CD4-positive, alpha-beta T cell treated with Interleukin-15 for 4 hours (primary cell): ENCODE results near the gene PSME2.
A peak's percentile ranks its signal among the peaks of the same experiment; 100 is the strongest.

Source experiments
- DNase-seq: peaks from one replicate; pipeline ENCODE4 v3.0.0-alpha.2; 2020; ENCODE audit warnings: low spot score

The PSME2 gene

DNA sequence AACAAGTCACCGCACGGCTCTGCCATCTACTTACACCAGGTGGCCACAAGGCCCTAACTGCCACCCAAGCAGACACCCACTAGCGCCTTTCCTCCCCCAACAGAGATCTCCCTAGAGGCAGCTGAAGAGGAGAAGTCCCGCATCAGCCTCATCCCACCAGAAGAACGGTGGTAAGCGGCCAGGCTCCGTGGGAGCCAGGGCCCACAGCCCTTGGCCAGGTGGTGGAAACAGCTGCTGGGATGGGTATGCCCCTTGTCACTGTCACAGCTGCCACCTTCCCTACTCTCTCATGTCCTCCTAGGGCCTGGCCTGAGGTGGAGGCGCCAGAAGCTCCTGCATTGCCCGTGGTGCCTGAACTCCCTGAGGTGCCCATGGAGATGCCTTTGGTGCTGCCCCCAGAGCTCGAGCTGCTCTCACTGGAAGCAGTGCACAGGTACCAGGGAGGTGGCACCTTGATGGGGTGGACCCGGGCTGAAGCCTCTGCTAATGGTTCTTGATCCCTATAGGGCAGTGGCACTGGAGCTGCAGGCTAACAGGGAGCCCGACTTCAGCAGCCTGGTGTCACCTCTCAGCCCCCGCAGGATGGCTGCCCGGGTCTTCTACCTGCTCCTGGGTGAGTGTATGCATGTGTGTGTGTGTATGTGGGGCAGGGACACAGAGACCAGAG lies 33.0 kb upstream of the PSME2 start:
- no peak for DNase-seq

GRCh38 chr14:24178399-24179178 lies 32.2 kb upstream of the PSME2 start:
- DNase-seq = no peak

- no peak for DNase-seq
These were observed 31.5 kb upstream of the PSME2 start for GRCh38 chr14:24177891-24178290.

- DNase-seq = no peak
These were observed 30.8 kb upstream of the PSME2 start for GRCh38 chr14:24177041-24177825.

GRCh38 chr14:24176599-24176998 lies 30.2 kb upstream of the PSME2 start:
- DNase-seq = no peak

GRCh38 chr14:24172871-24173281 lies 26.5 kb upstream of the PSME2 start:
- DNase-seq = no peak

GRCh38 chr14:24172261-24172860 lies 26.0 kb upstream of the PSME2 start:
- DNase-seq = no peak

GRCh38 chr14:24171422-24172260 lies 25.2 kb upstream of the PSME2 start, which contains the start of gene REC8:
Gene REC8, plus strand, starts transcription at chr14:24172080. Its CDS starts 473 bp downstream, at chr14:24172553.
- DNase-seq = peak; percentile 53

- no peak for DNase-seq
These were observed 21.2 kb upstream of the PSME2 start for GRCh38 chr14:24167469-24168114.

- no peak for DNase-seq
These were observed 19.4 kb upstream of the PSME2 start for GRCh38 chr14:24165785-24166184.

DNA sequence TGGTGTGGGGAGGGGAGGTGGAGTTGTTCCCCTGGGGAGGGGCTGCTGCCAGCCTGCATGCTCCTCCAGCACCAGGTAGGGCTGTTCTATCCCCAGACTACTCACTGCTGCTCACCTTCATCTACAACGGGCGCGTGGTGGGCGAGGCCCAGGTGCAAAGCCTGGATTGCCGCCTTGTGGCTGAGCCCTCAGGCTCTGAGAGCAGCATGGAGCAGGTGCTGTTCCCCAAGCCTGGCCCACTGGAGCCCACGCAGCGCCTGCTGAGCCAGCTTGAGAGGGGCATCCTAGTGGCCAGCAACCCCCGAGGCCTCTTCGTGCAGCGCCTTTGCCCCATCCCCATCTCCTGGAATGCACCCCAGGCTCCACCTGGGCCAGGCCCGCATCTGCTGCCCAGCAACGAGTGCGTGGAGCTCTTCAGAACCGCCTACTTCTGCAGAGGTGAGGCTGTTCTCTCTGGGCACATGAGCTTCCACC lies 18.1 kb upstream of the PSME2 start:
- DNase-seq = no peak

- DNase-seq = no peak
These were observed 15.7 kb upstream of the PSME2 start for GRCh38 chr14:24162093-24162492.

DNA sequence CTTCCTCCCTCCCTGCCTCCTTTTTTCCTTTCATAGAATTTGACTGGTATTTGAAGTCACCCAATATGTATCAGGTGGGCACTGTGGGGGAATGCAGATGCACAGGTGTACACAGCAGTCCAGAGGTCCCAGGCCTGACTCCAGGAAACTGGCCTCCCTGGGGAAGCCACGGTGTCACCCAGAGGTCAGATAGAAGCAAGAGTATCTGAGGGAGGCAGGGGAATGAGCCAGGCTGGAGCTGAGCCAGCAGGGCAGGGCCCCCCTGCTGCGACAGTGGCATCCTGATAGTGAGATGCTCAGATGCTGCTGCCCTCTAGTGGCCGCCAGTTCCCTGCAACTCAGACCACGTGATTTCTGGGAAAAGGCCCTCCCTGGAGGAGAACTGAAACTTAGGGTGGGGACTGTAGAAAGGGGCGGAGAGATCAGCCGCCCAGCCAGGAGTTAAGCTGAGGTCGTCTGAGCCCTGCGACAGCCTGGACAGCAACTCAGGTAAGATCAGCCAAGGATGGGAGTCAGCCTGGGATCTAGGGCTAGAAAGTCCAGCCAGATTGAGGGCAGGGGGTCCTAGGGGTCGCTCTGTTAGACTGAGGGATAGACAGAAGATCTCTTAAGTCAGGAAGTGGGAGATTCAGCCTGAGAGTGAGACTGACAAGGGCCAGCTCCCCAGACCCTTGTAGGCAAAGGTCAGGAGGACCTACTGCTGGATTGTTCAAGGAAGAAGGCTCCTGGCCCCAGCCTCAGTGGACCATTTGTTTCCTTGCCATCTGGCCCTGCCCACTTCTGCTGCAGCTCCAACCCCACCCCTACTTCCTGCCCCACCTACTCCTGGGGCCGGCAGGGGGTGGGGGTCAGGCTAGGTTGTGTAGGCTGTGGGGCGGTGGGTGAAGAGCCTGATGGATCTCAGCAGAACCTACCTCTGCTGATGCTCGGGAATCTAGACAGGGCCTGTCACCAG lies 14.7 kb upstream of the PSME2 start, which contains the start of gene IRF9:
Gene IRF9 (plus strand): TSS at position 416 of the 955 bp plus-strand sequence. CDS start 880 bp downstream, outside the sequence.
- peak; percentile 99 for DNase-seq

DNA sequence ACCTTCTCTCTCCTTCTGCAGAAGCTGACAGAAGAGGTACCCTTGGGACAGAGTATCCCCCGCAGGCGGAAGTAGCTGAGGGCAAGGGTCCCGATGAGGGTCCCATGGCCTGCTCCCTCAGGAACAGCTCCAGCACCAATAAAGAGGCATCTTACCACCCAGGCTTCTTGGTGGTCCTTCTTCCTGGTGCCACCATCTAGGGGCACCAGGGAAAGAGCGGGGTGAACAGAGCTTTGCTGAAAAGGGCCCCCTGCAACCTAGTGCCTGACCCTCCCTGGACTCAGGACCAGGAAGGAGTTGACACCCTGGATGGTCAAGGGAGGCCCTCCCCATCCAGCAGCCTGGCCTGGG lies 14.1 kb upstream of the PSME2 start:
- DNase-seq = no peak

GRCh38 chr14:24159777-24160498 lies 13.5 kb upstream of the PSME2 start:
- DNase-seq = no peak

DNA sequence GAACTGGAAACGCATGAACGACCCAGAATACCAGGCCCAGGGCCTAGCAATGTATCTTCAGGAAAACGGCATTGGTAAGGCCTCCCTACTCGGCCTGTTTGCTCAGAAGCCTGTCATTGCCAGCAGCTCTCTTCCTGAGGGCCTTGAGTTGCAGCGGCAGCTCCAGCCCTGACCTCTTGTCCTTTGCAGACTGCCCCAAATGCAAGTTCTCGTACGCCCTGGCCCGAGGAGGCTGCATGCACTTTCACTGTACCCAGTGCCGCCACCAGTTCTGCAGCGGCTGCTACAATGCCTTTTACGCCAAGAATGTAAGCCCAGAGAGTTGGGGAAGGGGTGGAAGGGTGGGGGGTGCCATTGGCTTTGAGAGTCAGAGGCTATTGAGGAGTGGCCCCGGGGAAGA lies 10.9 kb upstream of the PSME2 start:
- no peak for DNase-seq

DNA sequence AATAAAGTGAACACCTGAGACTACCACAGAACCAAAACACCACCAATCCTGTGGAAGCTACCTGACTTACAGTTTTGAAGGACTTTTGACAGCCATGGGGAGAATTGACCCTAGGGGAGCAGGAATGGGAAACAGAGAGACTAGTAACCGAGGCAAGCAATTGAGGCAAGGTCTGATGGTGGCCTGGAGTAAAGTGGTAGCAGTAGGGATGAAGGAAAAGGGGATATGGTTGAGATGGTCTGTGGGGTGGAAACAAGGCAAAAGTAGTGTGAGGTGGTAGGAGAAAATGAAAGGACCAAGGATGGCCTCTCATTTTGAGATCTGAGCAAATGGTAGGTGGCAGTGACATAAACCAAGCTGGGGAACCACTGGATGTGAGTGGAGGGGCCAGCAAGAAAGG lies 10.4 kb upstream of the PSME2 start:
- DNase-seq = no peak

GRCh38 chr14:24155100-24155499 lies 8.7 kb upstream of the PSME2 start:
- DNase-seq = no peak
